PC-9 (cell line): Measurements from ENCODE around the gene TSPAN11.

Experiments
- EZH2 ChIP-seq: fragments of 200-600 bp; sonication (generic); IDR thresholded peaks from 2 replicates; pipeline ENCODE4 v1.8.0; 2017; ENCODE audit warnings: antibody characterized with exemption, low read depth
- TF ChIP-seq, protein P1 (sequence below): fragments of 200-600 bp; sonication (generic); conservative IDR thresholded peaks from 2 replicates; pipeline ENCODE4 v1.6.1; 2017; ENCODE audit warnings: mixed run types, antibody characterized with exemption, mild to moderate bottlenecking, moderate library complexity

DNA sequence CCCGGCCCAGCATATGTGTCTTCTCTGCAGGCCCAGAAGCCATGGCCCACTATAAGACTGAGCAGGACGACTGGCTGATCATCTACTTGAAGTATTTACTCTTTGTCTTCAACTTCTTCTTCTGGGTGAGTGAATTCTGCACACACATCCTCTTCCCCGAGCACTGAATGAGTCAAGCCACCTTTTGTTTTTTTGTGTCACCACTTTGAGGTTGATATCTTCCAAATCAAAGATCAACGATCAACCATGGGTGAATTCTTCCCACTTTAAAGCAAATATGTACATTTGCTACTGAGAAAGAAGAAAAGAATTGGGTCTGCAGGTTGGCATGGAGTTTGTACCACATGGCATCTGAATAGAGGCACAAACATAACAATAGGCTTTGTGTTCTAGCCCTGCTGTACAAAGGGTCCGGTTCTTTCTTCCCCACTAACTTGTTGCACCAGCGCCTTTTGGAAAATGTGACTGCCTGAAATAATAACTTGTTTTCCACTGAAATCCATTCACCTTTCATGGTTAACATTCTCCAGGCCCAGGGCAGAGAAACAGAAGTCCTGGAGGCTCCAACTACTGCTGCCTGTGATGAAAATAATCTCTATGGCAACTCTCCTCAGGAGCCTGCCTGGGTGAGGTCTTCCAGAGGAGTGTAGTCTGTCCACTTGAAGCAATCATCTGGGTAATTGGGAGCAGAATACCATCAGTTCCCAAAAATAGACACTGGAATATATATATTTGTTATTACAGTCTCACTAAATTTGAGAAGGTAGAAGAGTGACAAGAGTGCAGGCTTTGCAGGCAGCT, 27.6 kb downstream of the TSPAN11 start:
- TF ChIP-seq EZH2: no peak
- TF ChIP-seq, protein P1, sequence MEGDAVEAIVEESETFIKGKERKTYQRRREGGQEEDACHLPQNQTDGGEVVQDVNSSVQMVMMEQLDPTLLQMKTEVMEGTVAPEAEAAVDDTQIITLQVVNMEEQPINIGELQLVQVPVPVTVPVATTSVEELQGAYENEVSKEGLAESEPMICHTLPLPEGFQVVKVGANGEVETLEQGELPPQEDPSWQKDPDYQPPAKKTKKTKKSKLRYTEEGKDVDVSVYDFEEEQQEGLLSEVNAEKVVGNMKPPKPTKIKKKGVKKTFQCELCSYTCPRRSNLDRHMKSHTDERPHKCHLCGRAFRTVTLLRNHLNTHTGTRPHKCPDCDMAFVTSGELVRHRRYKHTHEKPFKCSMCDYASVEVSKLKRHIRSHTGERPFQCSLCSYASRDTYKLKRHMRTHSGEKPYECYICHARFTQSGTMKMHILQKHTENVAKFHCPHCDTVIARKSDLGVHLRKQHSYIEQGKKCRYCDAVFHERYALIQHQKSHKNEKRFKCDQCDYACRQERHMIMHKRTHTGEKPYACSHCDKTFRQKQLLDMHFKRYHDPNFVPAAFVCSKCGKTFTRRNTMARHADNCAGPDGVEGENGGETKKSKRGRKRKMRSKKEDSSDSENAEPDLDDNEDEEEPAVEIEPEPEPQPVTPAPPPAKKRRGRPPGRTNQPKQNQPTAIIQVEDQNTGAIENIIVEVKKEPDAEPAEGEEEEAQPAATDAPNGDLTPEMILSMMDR: no peak
